GM23338 (cell line): ENCODE data around the gene OR3A2.
"Not testable (repeated sequence)": the region's sequence is repeated elsewhere in the genome, so short reads cannot be mapped to it uniquely, and the experiment has no call there.

Experiments
- EZH2 ChIP-seq: fragments of 200-600 bp; sonication (generic); IDR thresholded peaks from one replicate; pipeline ENCODE4 v1.8.0; 2017; ENCODE audit warnings: antibody characterized with exemption, mild to moderate bottlenecking, low read depth; ENCODE audit not compliant: unreplicated experiment
- POLR2AphosphoS5 ChIP-seq: IDR thresholded peaks from 2 replicates; pipeline ENCODE4 v1.6.1; 2016; ENCODE audit warnings: antibody characterized with exemption, low read depth
- TF ChIP-seq, protein P1 (sequence below), 2 experiments: fragments of 200-600 bp in 1 of 2; sonication (generic) in 1 of 2; conservative IDR thresholded peaks; 2 replicates each; pipeline versions ENCODE4 v1.5.1 to v1.6.1; 2016 to 2017; ENCODE audit warnings: antibody characterized with exemption in 2 of 2, low read depth in 2 of 2, mild to moderate bottlenecking in 2 of 2, moderate library complexity in 1 of 2

DNA sequence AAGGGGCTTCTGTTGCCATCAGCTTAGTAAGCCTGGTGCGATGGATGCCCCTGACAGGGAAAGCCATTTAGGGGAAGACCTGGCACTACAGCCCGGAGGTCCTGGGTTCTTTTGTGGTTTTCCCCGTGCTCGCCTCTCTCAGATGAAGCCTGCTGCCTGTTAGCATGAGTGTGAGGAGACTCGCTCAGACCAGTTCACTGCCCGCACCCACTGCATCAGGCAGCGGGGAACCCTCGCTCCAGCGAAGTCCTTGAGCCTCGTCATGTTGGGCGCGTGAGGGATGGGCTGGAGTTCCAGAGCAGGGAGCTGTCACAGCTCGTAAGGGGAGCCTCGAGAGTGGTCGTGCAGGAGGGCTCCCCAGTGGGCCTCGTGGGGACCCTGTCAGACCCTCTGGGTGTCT, 26.1 kb upstream of the OR3A2 start:
- TF ChIP-seq, protein P1, sequence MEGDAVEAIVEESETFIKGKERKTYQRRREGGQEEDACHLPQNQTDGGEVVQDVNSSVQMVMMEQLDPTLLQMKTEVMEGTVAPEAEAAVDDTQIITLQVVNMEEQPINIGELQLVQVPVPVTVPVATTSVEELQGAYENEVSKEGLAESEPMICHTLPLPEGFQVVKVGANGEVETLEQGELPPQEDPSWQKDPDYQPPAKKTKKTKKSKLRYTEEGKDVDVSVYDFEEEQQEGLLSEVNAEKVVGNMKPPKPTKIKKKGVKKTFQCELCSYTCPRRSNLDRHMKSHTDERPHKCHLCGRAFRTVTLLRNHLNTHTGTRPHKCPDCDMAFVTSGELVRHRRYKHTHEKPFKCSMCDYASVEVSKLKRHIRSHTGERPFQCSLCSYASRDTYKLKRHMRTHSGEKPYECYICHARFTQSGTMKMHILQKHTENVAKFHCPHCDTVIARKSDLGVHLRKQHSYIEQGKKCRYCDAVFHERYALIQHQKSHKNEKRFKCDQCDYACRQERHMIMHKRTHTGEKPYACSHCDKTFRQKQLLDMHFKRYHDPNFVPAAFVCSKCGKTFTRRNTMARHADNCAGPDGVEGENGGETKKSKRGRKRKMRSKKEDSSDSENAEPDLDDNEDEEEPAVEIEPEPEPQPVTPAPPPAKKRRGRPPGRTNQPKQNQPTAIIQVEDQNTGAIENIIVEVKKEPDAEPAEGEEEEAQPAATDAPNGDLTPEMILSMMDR (conservative IDR thresholded peaks at IDR 0.05; ENCODE audit: low read depth in 2 of 2): not testable (repeated sequence)
- not testable (repeated sequence) for TF ChIP-seq POLR2AphosphoS5, EZH2
